Kidney (tissue), 14 donors: ENCODE measurements around the gene CTNND2. TPM values are rescaled to one million over a fixed set of nuclear protein-coding genes. Genes with fewer than 3 reads are reported as not detected.
A peak's percentile ranks its signal among the peaks of the same experiment; 100 is the strongest.
"Not testable (repeated sequence)": the region's sequence is repeated elsewhere in the genome, so short reads cannot be mapped to it uniquely, and the experiment has no call there.

Experiments used
- DNase-seq, 5 donors: peaks; one replicate each; pipeline ENCODE4 v3.0.0-alpha.2; 2013 to 2020
- FAIRE-seq: peaks from 2 replicates; lab custom pipeline; 2012; peaks lifted over from hg19 to GRCh38; lab: Jason Lieb, UNC
- H3K27ac ChIP-seq, 2 donors: one replicate each; pipeline ENCODE4 v1.7.0; 2013; ENCODE audit warnings: low read depth in 2 of 2, low read length in 2 of 2, inconsistent platforms in 1 of 2
- H3K27me3 ChIP-seq: one replicate; pipeline ENCODE4 v1.7.1; 2013; ENCODE audit warnings: low read length, inconsistent platforms; ENCODE audit not compliant: control insufficient read depth, insufficient read depth
- H3K36me3 ChIP-seq, 3 donors: one replicate each; pipeline versions ENCODE4 v1.7.0 to v1.7.1; 2013; ENCODE audit warnings: low read length in 3 of 3, control low read depth in 1 of 3, inconsistent platforms in 1 of 3; ENCODE audit not compliant: insufficient read depth in 3 of 3, control insufficient read depth in 2 of 3
- H3K4me1 ChIP-seq, 3 donors: one replicate each; pipeline versions ENCODE4 v1.7.0 to v1.7.1; 2013; ENCODE audit warnings: low read length in 3 of 3, inconsistent platforms in 1 of 3, low read depth in 1 of 3; ENCODE audit not compliant: control insufficient read depth in 2 of 3, insufficient read depth in 2 of 3
- H3K4me3 ChIP-seq, 3 donors: one replicate each; pipeline versions ENCODE4 v1.7.0 to v1.8.1; 2013; ENCODE audit warnings: low read length in 3 of 3, control low read depth in 1 of 3, inconsistent platforms in 1 of 3
- H3K9ac ChIP-seq, 3 donors: one replicate each; pipeline versions ENCODE4 v1.7.0 to v1.7.1; 2013; ENCODE audit warnings: low read length in 3 of 3, control low read depth in 1 of 3, inconsistent platforms in 1 of 3
- H3K9me3 ChIP-seq, 3 donors: one replicate each; pipeline versions ENCODE4 v1.7.0 to v1.7.1; 2013; ENCODE audit warnings: low read length in 3 of 3, control low read depth in 1 of 3, inconsistent platforms in 1 of 3; ENCODE audit not compliant: control insufficient read depth in 2 of 3, insufficient read depth in 1 of 3
- CTCF ChIP-seq: IDR thresholded peaks from 3 replicates; pipeline ENCODE4 v1.5.1; 2012; ENCODE audit warnings: mild to moderate bottlenecking, moderate library complexity, borderline replicate concordance; ENCODE audit not compliant: insufficient read depth; ENCODE audit errors: extremely low read depth
- intact Hi-C: fragments of 100-400 bp; cut with DNase I; formaldehyde crosslinking; loops from one replicate; pipeline ENCODE4 v1.11.1; 2022
- polyA plus RNA-seq: library from polyadenylated mRNA; stranded (reverse); fragments of 350-450 nt; fragmentation: Illumina TruSeq; extraction: RNeasy Lipid Tissue Mini Kit (QIAGEN cat#74804); gene quantifications from one replicate; pipeline ENCODE4 v1.2.3, GENCODE V29; 2014; ENCODE audit warnings: low read depth, low replicate concordance; ENCODE audit not compliant: insufficient read depth
- total RNA-seq: library from RNA; stranded (reverse); fragmentation: NEBNext Ultra II Directional; extraction: Animal tissue kit (Norgen Biotek cat#: 25700); gene quantifications from one replicate; pipeline ENCODE4 v1.2.1, GENCODE V29; 2021
- donor health status: control.
- donor health status: control.
- donor health status: control.
- donor health status: control.
- donor health status: control.
- donor health status: DM: yes; HTN: yes; CAD: no.
- donor health status: Normal renal cell carcinoma (clear cell type).

The CTNND2 gene
- total and polyA plus RNA-seq, 2 donors from 2014 or later, result 0.15 to 0.79 TPM

GRCh38 chr5:11851965-11852716, 52.1 kb downstream of the CTNND2 start:
- H3K27me3 ChIP-seq, result no peaks in the 10 kb centered on the region
- no peak overlapping the region for H3K4me3 ChIP-seq
- H3K9me3 ChIP-seq, result no peaks in the 10 kb centered on the region
- no peak for DNase-seq
- TF ChIP-seq CTCF, result no peak
- intact Hi-C loops, result no loop called here
- no peak overlapping the region for H3K9ac ChIP-seq
- no peak for FAIRE-seq
- no peak overlapping the region for H3K27ac ChIP-seq
- H3K4me1 ChIP-seq, result no peaks in the 10 kb centered on the region
- H3K36me3 ChIP-seq, result no peaks in the 10 kb centered on the region

GRCh38 chr5:11851416-11851815, 52.8 kb downstream of the CTNND2 start:
- H3K9ac ChIP-seq, result no peak overlapping the region
- H3K36me3 ChIP-seq, result no peaks in the 10 kb centered on the region
- no peaks in the 10 kb centered on the region for H3K4me1 ChIP-seq
- FAIRE-seq (no peak), DNase-seq (peak in 1 of 5 donors; percentile 2)
- no peaks in the 10 kb centered on the region for H3K27me3 ChIP-seq
- H3K27ac ChIP-seq, result no peak overlapping the region
- intact Hi-C loops, result no loop called here
- no peaks in the 10 kb centered on the region for H3K9me3 ChIP-seq
- TF ChIP-seq CTCF, result no peak
- no peak overlapping the region for H3K4me3 ChIP-seq

- H3K9me3 ChIP-seq, intact Hi-C loops, H3K9ac ChIP-seq, FAIRE-seq, H3K36me3 ChIP-seq, DNase-seq, H3K27me3 ChIP-seq, H3K4me3 ChIP-seq, H3K4me1 ChIP-seq, H3K27ac ChIP-seq: not testable (repeated sequence)
These were observed 75.7 kb downstream of the CTNND2 start for GRCh38 chr5:11828566-11828965.

- Histone ChIP-seq H3K4me3 (no peak overlapping the region), H3K27ac (no peak overlapping the region), H3K9ac (no peak overlapping the region), H3K4me1 (no peaks in the 10 kb centered on the region), H3K9me3 (peaks cover 0 to 5% (median 0%) of the 10 kb centered on the region in 3 donors), H3K27me3 (no peaks in the 10 kb centered on the region), H3K36me3 (no peaks in the 10 kb centered on the region)
- TF ChIP-seq CTCF, result no peak
- FAIRE-seq, result no peak
- intact Hi-C loops, result no loop called here
- no peak for DNase-seq
These were observed 81.6 kb downstream of the CTNND2 start for GRCh38 chr5:11822598-11822997.
